ENCODE data around the gene NAALADL2.

DNA sequence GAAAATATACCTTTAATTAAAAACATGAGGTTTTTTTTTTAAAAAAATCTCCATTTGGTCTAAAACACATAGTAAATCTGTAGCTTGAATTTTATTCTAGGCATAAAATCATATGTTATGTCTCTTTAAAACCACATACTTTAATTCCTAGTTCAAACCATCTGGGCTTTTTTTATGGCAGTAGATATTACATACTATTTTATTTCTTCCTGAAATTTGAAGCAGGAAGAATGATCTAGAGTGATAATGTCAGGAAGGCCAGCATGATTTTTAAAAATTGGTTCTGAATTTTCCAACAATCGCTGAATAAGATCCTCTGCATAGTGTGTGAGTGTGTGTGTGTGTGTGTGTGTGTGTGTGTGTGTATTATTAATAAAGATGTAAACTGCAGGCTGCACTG is 420.3 kb downstream of the NAALADL2 start:
- no peak for TF ChIP-seq CHD2 (IDR thresholded peaks at IDR 0.05; ENCODE audit: low read length)
- TF ChIP-seq TBP (IDR thresholded peaks at IDR 0.05; ENCODE audit: low read depth, low read length): no peak
- TF ChIP-seq ATF2 (IDR thresholded peaks at IDR 0.05; ENCODE audit: low read length): no peak
- no peak for TF ChIP-seq SP1 (IDR thresholded peaks at IDR 0.05; ENCODE audit: low read depth, low read length)
- TF ChIP-seq CTCF (IDR thresholded peaks at IDR 0.05; ENCODE audit: control extremely low read depth in 1 of 3, insufficient read depth in 1 of 3, low read depth in 1 of 3, low read length in 3 of 3): no peak
- TF ChIP-seq JUND (IDR thresholded peaks at IDR 0.05; ENCODE audit: low read length): no peak
- no peak for TF ChIP-seq EZH2 (IDR thresholded peaks at IDR 0.05; ENCODE audit: low read depth, low read length, severe bottlenecking)
- no peak for TF ChIP-seq RAD21 (IDR thresholded peaks at IDR 0.05 in 1 of 2, conservative IDR thresholded peaks at IDR 0.05 in 1 of 2; ENCODE audit: low read depth in 2 of 2, low read length in 2 of 2)
- TF ChIP-seq POLR2AphosphoS5 (IDR thresholded peaks at IDR 0.05; ENCODE audit: low read depth, low read length): no peak
- TF ChIP-seq ATF3 (IDR thresholded peaks at IDR 0.05; ENCODE audit: insufficient read depth, low read depth, low read length): no peak
- TF ChIP-seq POLR2A (IDR thresholded peaks at IDR 0.05; ENCODE audit: control extremely low read depth in 1 of 2, low read depth in 2 of 2, low read length in 2 of 2): no peak
- TF ChIP-seq CEBPB (IDR thresholded peaks at IDR 0.05; ENCODE audit: low read depth, low read length): no peak
- TF ChIP-seq CREB1 (IDR thresholded peaks at IDR 0.05): no peak
